22Rv1 (cell line): ENCODE measurements around the gene ZNF174.

ENCODE experiments used
- CTCF ChIP-seq: fragments of 450-650 bp; IDR thresholded peaks from 2 replicates; pipeline ENCODE4 v1.5.1; 2017; ENCODE audit warnings: mild to moderate bottlenecking
- ZFX ChIP-seq: fragments of 450-650 bp; IDR thresholded peaks from 2 replicates; pipeline ENCODE4 v1.6.1; 2017; ENCODE audit warnings: antibody characterized with exemption, borderline replicate concordance

GRCh38 chr16:3431779-3432219 is 30.8 kb downstream of the ZNF174 start:
- TF ChIP-seq CTCF (no peak), ZFX (no peak)
